IMR-90 (cell line): Measurements from ENCODE around the gene ARMC8. TPM values are rescaled to one million over a fixed set of nuclear protein-coding genes. Genes with fewer than 3 reads are reported as not detected.

Experiments
- ATAC-seq: fragments of 200-7000 bp; cut with Tn5 transposase; 2 replicates; pipeline ENCODE4 v1.9.1; 2020; ENCODE audit warnings: low read depth, mild to moderate bottlenecking, moderate library complexity
- BruUV-seq: library from RNA; stranded (reverse); fragments of 400-500 nt; replicated peaks from 2 replicates; lab custom pipeline; 2021; lab: Mats Ljungman, UMichigan
- CTCF ChIA-PET: fragments of 300-600 bp; formaldehyde crosslinking; extraction: SDS; loops from one replicate; lab custom pipeline; 2021; ENCODE audit warnings: antibody characterized with exemption; lab: Yijun Ruan, JAX
- POLR2A ChIA-PET: fragments of 300-600 bp; sonication (Branson Sonifier 250); formaldehyde crosslinking; loops from one replicate; lab custom pipeline; 2022; ENCODE audit warnings: antibody characterized with exemption; ENCODE audit not compliant: unreplicated experiment; lab: Charles Lee
- DNase-seq: peaks from one replicate; pipeline ENCODE4 v3.0.0; 2013
- H2AFZ ChIP-seq: replicated peaks from 2 replicates; pipeline ENCODE3; 2013; ENCODE audit warnings: low read length, mild to moderate bottlenecking; ENCODE audit not compliant: poor library complexity
- H2AK5ac ChIP-seq: 2 replicates; pipeline ENCODE4 v1.6.1; 2013; ENCODE audit warnings: low read depth, low read length, inconsistent platforms
- H2AK9ac ChIP-seq: replicated peaks from 2 replicates; pipeline ENCODE3; 2013; ENCODE audit warnings: mild to moderate bottlenecking, low read depth, low read length, moderate library complexity; ENCODE audit not compliant: poor library complexity
- H2BK120ac ChIP-seq: 2 replicates; pipeline ENCODE4 v1.6.1; 2013; ENCODE audit warnings: low read depth, low read length, inconsistent platforms
- H2BK15ac ChIP-seq: 3 replicates; pipeline ENCODE4 v1.6.1; 2013; ENCODE audit warnings: low read depth, low read length, inconsistent platforms
- H2BK20ac ChIP-seq: 2 replicates; pipeline ENCODE4 v1.6.1; 2013; ENCODE audit warnings: low read depth, mild to moderate bottlenecking, inconsistent platforms, low read length, moderate library complexity
- H2BK5ac ChIP-seq: 2 replicates; pipeline ENCODE4 v1.6.1; 2013; ENCODE audit warnings: mild to moderate bottlenecking, low read depth, low read length, inconsistent platforms; ENCODE audit not compliant: poor library complexity, severe bottlenecking
- H3K14ac ChIP-seq: replicated peaks from 2 replicates; pipeline ENCODE4 v1.6.1; 2013; ENCODE audit warnings: low read depth, low read length, inconsistent platforms
- H3K18ac ChIP-seq: 2 replicates; pipeline ENCODE4 v1.6.1; 2013; ENCODE audit warnings: low read depth, low read length, control low read depth
- H3K23ac ChIP-seq: 2 replicates; pipeline ENCODE4 v1.6.1; 2013; ENCODE audit warnings: low read depth, low read length, inconsistent platforms
- H3K27ac ChIP-seq: 2 replicates; pipeline ENCODE4 v1.5.1; 2013; ENCODE audit warnings: mild to moderate bottlenecking, control low read depth, low read length; ENCODE audit not compliant: insufficient read depth
- H3K27me3 ChIP-seq: 2 replicates; pipeline ENCODE4 v1.6.1; 2013; ENCODE audit warnings: low read length; ENCODE audit not compliant: control insufficient read depth, insufficient read depth
- H3K36me3 ChIP-seq: 2 replicates; pipeline ENCODE4 v1.6.1; 2013; ENCODE audit warnings: low read length, mixed read lengths; ENCODE audit not compliant: control insufficient read depth, insufficient read depth
- H3K4ac ChIP-seq: 2 replicates; pipeline ENCODE4 v1.6.1; 2013; ENCODE audit warnings: low read depth, low read length, inconsistent platforms
- H3K4me1 ChIP-seq: 2 replicates; pipeline ENCODE4 v1.6.1; 2013; ENCODE audit warnings: low read length, mixed read lengths; ENCODE audit not compliant: control insufficient read depth, insufficient read depth
- H3K4me2 ChIP-seq: 2 replicates; pipeline ENCODE4 v1.6.1; 2013; ENCODE audit warnings: low read depth, mild to moderate bottlenecking, control low read depth, low read length, moderate library complexity
- H3K4me3 ChIP-seq: 2 replicates; pipeline ENCODE4 v1.5.1; 2013; ENCODE audit warnings: low read depth, mild to moderate bottlenecking, control low read depth, low read length, moderate library complexity; ENCODE audit not compliant: insufficient read depth
- H3K56ac ChIP-seq: 2 replicates; pipeline ENCODE4 v1.6.1; 2013; ENCODE audit warnings: low read length, inconsistent platforms; ENCODE audit not compliant: insufficient read depth; ENCODE audit errors: extremely low read depth
- H3K79me1 ChIP-seq, 2 experiments: 2 replicates each; pipeline ENCODE4 v1.6.1; 2013; ENCODE audit warnings: low read length in 2 of 2, inconsistent platforms in 1 of 2, low read depth in 1 of 2
- H3K9ac ChIP-seq: 2 replicates; pipeline ENCODE4 v1.6.1; 2013; ENCODE audit warnings: low read depth, low read length, control low read depth
- H3K9me1 ChIP-seq: 2 replicates; pipeline ENCODE4 v1.6.1; 2013; ENCODE audit warnings: low read length, inconsistent platforms; ENCODE audit not compliant: insufficient read depth
- H3K9me3 ChIP-seq: 2 replicates; pipeline ENCODE4 v1.6.1; 2013; ENCODE audit warnings: low read length; ENCODE audit not compliant: control insufficient read depth, insufficient read depth
- H4K20me1 ChIP-seq: 2 replicates; pipeline ENCODE4 v1.6.1; 2013; ENCODE audit warnings: low read length, inconsistent platforms; ENCODE audit not compliant: insufficient read depth
- H4K5ac ChIP-seq: 2 replicates; pipeline ENCODE4 v1.6.1; 2013; ENCODE audit warnings: mild to moderate bottlenecking, low read depth, low read length, control low read depth
- H4K8ac ChIP-seq, 2 experiments: 2 replicates each; pipeline ENCODE4 v1.6.1; 2013; ENCODE audit warnings: low read depth in 2 of 2, low read length in 2 of 2, control low read depth in 1 of 2, inconsistent platforms in 1 of 2
- H4K91ac ChIP-seq: 2 replicates; pipeline ENCODE4 v1.6.1; 2013; ENCODE audit warnings: low read depth, low read length, inconsistent platforms; ENCODE audit not compliant: insufficient read depth
- BHLHE40 ChIP-seq: fragments of 150-350 bp; IDR thresholded peaks from 2 replicates; pipeline ENCODE4 v1.6.1; 2016; ENCODE audit warnings: mild to moderate bottlenecking, low read depth, low read length
- CEBPB ChIP-seq: IDR thresholded peaks from 2 replicates; pipeline ENCODE4 v1.6.1; 2012; ENCODE audit warnings: low read depth, low read length, improper control_type of control experiment
- CHD1 ChIP-seq: IDR thresholded peaks from 2 replicates; pipeline ENCODE4 v1.6.1; 2012; ENCODE audit warnings: low read depth, low read length, improper control_type of control experiment
- CTCF ChIP-seq: conservative IDR thresholded peaks from 2 replicates; pipeline ENCODE4 v1.5.1; 2012; ENCODE audit warnings: mild to moderate bottlenecking, low read depth, low read length, improper control_type of control experiment
- FOS ChIP-seq: fragments of 150-350 bp; IDR thresholded peaks from 2 replicates; pipeline ENCODE4 v1.6.1; 2016; ENCODE audit warnings: low read depth, low read length
- MAFK ChIP-seq: IDR thresholded peaks from 2 replicates; pipeline ENCODE4 v1.6.1; 2012; ENCODE audit warnings: low read depth, low read length, improper control_type of control experiment
- MAZ ChIP-seq: IDR thresholded peaks from 2 replicates; pipeline ENCODE4 v1.6.1; 2012; ENCODE audit warnings: low read depth, mild to moderate bottlenecking, low read length, improper control_type of control experiment, moderate library complexity, borderline replicate concordance
- MXI1 ChIP-seq: IDR thresholded peaks from 2 replicates; pipeline ENCODE4 v1.6.1; 2012; ENCODE audit warnings: low read depth, mild to moderate bottlenecking, low read length, moderate library complexity, borderline replicate concordance
- NFE2L2 ChIP-seq: fragments of 150-350 bp; IDR thresholded peaks from 2 replicates; pipeline ENCODE4 v1.6.1; 2016; ENCODE audit warnings: low read depth, mild to moderate bottlenecking, low read length
- POLR2A ChIP-seq: IDR thresholded peaks from 2 replicates; pipeline ENCODE4 v1.6.1; 2012; ENCODE audit warnings: mild to moderate bottlenecking, low read depth, low read length
- RAD21 ChIP-seq: IDR thresholded peaks from 2 replicates; pipeline ENCODE4 v1.6.1; 2012; ENCODE audit warnings: low read length, improper control_type of control experiment
- RCOR1 ChIP-seq: IDR thresholded peaks from 2 replicates; pipeline ENCODE4 v1.6.1; 2012; ENCODE audit warnings: mild to moderate bottlenecking, low read length, improper control_type of control experiment; ENCODE audit not compliant: insufficient replicate concordance
- RFX5 ChIP-seq: IDR thresholded peaks from 2 replicates; pipeline ENCODE4 v1.8.0; 2012; ENCODE audit warnings: low read depth, mild to moderate bottlenecking, low read length, moderate library complexity
- SMC3 ChIP-seq: fragments of 150-350 bp; IDR thresholded peaks from 2 replicates; pipeline ENCODE4 v1.6.1; 2016; ENCODE audit warnings: low read depth, mild to moderate bottlenecking, antibody characterized with exemption, low read length, moderate library complexity
- USF2 ChIP-seq: fragments of 150-350 bp; IDR thresholded peaks from 2 replicates; pipeline ENCODE4 v1.6.1; 2017; ENCODE audit warnings: mild to moderate bottlenecking, antibody characterized with exemption, low read length, low read depth
- WGBS, 2 experiments: methylation state at CpG; one replicate each; pipeline versions ENCODE4 v1.1.5 to v1.1.7; 2013; ENCODE audit warnings: missing lambda C conversion rate in 2 of 2; ENCODE audit not compliant: insufficient read length in 1 of 2; ENCODE audit errors: extremely low coverage in 2 of 2; 5-methylcytosine and 5-hydroxymethylcytosine counted together
- dilution Hi-C: fragments of 300-500 bp; cut with HindIII; formaldehyde crosslinking; loops from one replicate; pipeline ENCODE4 v1.14.3; 2018; ENCODE audit warnings: low sequenced_read_pairs; ENCODE audit not compliant: unreplicated experiment
- in situ Hi-C: fragments of 300-500 bp; cut with MboI; formaldehyde crosslinking; loops from 3 replicates; pipeline ENCODE4 v1.14.3; 2019; ENCODE audit warnings: low sequenced_read_pairs, inconsistent platforms, mixed read lengths
- intact Hi-C: fragments of 100-400 bp; cut with micrococcal nuclease; formaldehyde crosslinking; loops from 2 replicates; pipeline ENCODE4 v1.10.0; 2022
- polyA plus RNA-seq, 3 experiments: library from polyadenylated mRNA; depleted of rRNA; stranded (reverse); fragments of >200 nt; gene quantifications; 2 replicates each; pipeline ENCODE4 v1.2.3, GENCODE V29; 2012; ENCODE audit warnings: low replicate concordance in 1 of 3
- total RNA-seq: library from RNA; depleted of rRNA; stranded (reverse); fragments of >200 nt; gene quantifications from 2 replicates; pipeline ENCODE4 v1.2.3, GENCODE V29; 2012

ARMC8 gene
- total and polyA plus RNA-seq, 2 of the 4 experiments (the other 2 are of a cell fraction): 39.1 to 75.1 TPM

GRCh38 chr3:138173769-138174420, 13.2 kb upstream of the ARMC8 start:
- peaks cover 11 to 19% of the 10 kb centered on the region in 2 experiments for H3K79me1 ChIP-seq
- ATAC-seq: peak; percentile 9
- peak overlapping the region; percentile 95 for H3K4me2 ChIP-seq
- peak overlapping the region; percentile 65 for H2AK9ac ChIP-seq
- no peak overlapping the region for H4K91ac ChIP-seq
- H3K4me1 ChIP-seq: no peaks in the 10 kb centered on the region
- H2AFZ ChIP-seq: peak overlapping the region; percentile 97
- H4K5ac ChIP-seq: peak overlapping the region; percentile 63
- H4K20me1 ChIP-seq: no peaks in the 10 kb centered on the region
- WGBS, 2 experiments: 73% methylated on average over 6 of the region's 13 CpGs; no CpG with 5 or more reads in 1 of the 2 experiments
- H4K8ac ChIP-seq: peak overlapping the region; percentile 86 to 94; a peak in 3 of 4 replicates
- H2AK5ac ChIP-seq: no peak overlapping the region
- H3K9me3 ChIP-seq: no peaks in the 10 kb centered on the region
- no TSS peak for BruUV-seq
- H3K27me3 ChIP-seq: no peaks in the 10 kb centered on the region; the same call in 1 of the 2 replicates
- H3K56ac ChIP-seq: peak overlapping the region; percentile 52; the same call in 1 of the 2 replicates
- peak overlapping the region; percentile 47; the same call in 1 of the 2 replicates for H3K14ac ChIP-seq
- H2BK120ac ChIP-seq: no peak overlapping the region
- in situ Hi-C loops (loop anchor here (10.0 kb wide), 1 partner anchor 99 kb away; no protein-coding TSS in a partner anchor), intact Hi-C loops (loop anchor here (2.0 kb wide), 1 partner anchor 105 kb away; no protein-coding TSS in a partner anchor), dilution Hi-C loops (no loop called here)
- no peak overlapping the region for H2BK15ac ChIP-seq
- ChIA-PET CTCF (interaction anchor here (0.5 to 1.0 kb wide), 3 partner anchors 45 to 132 kb away, joined by 3 read pairs; no protein-coding TSS in a partner anchor), POLR2A (interaction anchor here (0.7 kb wide), 1 partner anchor 212 kb away, joined by 13 read pairs; no protein-coding TSS in a partner anchor)
- peaks cover 8% of the 10 kb centered on the region; the same call in 1 of the 2 replicates for H3K36me3 ChIP-seq
- H3K9ac ChIP-seq: peak overlapping the region; percentile 88
- no peaks in the 10 kb centered on the region for H3K9me1 ChIP-seq
- no peak for DNase-seq
- H2BK20ac ChIP-seq: no peak overlapping the region
- peak overlapping the region; percentile 30; the same call in 1 of the 2 replicates for H3K4ac ChIP-seq
- no peak overlapping the region for H3K18ac ChIP-seq
- H3K27ac ChIP-seq: 0 out of 2 replicates have a peak overlapping the region, but pooled peaks have one; percentile 84
- peak overlapping the region; percentile 47 for H2BK5ac ChIP-seq
- H3K4me3 ChIP-seq: peak overlapping the region; percentile 87
- H3K23ac ChIP-seq: peak overlapping the region; percentile 78
- TF ChIP-seq MXI1 (no peak), CEBPB (no peak), RFX5 (no peak), RCOR1 (no peak), BHLHE40 (no peak), SMC3 (no peak), NFE2L2 (no peak), POLR2A (no peak), CHD1 (no peak), CTCF (no peak), RAD21 (no peak), FOS (no peak), USF2 (no peak), MAFK (no peak), MAZ (no peak)
